Right atrium auricular region (tissue), 2 donors: ENCODE results near the gene KCNQ1. TPM values are rescaled to one million over a fixed set of nuclear protein-coding genes. Genes with fewer than 3 reads are reported as not detected.

Experiments
- DNase-seq: peaks from one replicate; pipeline ENCODE4 v3.0.0-alpha.2; 2019; ENCODE audit warnings: low spot score
- H3K27ac ChIP-seq, 2 donors: fragments of 200-600 bp; sonication (generic); 1 replicate in 1 of 2; 2 replicates in 1 of 2; pipeline ENCODE4 v1.5.1; 2016 to 2019
- H3K27me3 ChIP-seq, 2 donors: fragments of 200-600 bp; sonication (generic); one replicate each; pipeline versions ENCODE4 v1.5.1 to v1.6.0; 2017 to 2019
- H3K36me3 ChIP-seq: fragments of 200-600 bp; sonication (generic); one replicate; pipeline ENCODE4 v1.5.1; 2016
- H3K4me1 ChIP-seq, 2 donors: fragments of 200-600 bp; sonication (generic); one replicate each; pipeline versions ENCODE4 v1.5.1 to v1.6.0; 2017 to 2019
- H3K4me3 ChIP-seq, 2 donors: fragments of 200-600 bp; sonication (generic); 1 replicate in 1 of 2; 2 replicates in 1 of 2; pipeline ENCODE4 v1.5.1; 2017 to 2019; ENCODE audit warnings: mild to moderate bottlenecking in 1 of 2, moderate library complexity in 1 of 2
- H3K9me3 ChIP-seq, 2 donors: fragments of 200-600 bp; sonication (generic); one replicate each; pipeline ENCODE4 v1.5.1; 2019
- CTCF ChIP-seq, 2 donors: fragments of 200-600 bp; sonication (generic); IDR thresholded peaks; one replicate each; pipeline ENCODE4 v1.5.1; 2019; ENCODE audit warnings: antibody characterized with exemption in 2 of 2
- total RNA-seq, 2 donors: library from RNA; depleted of rRNA; stranded (reverse); fragments of >200 nt; gene quantifications; one replicate each; pipeline ENCODE4 v1.1.0, GENCODE V29; 2016

Gene KCNQ1
- total RNA-seq, 2 donors from 2014 or later = 12.7 to 25.1 TPM

DNA sequence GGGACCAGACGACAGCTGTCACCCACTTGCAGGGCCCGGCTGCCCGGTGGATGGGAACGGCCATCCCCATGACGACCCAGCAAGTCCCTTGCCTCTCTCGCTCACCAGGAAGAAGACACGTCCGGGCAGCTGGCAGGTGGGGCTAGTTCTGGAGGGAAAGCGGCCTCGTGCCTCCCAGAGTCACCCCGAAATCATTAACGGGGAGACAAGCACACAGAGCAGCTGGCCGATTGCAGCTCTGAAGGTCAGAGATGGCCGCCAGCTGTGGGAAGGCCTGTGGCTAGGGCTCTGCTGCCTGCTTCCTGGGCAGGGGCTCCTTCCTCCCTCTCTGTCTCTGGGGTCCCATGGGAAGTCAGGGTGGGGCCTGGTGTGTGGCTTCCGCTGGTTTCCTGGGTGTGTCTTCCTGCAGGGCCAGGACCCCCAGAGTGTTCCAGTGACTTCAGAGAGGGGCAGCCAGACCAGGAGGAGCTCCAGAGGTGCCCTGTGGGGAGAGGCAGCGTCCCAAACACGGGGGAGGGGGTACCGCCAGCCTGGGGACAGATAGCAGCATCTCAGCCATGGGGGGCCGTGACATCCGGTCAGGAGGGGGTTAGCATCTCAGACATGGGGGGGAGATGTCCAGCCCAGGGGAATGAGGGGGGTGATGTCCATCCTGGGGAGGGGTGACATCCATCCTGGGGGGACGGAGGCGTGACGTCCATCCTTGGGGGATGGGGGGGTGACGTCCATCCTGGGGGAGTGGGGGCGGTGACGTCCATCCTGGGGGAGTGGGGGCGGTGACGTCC, 114.9 kb downstream of the KCNQ1 start:
- TF ChIP-seq CTCF (IDR thresholded peaks at IDR 0.05) = no peak
- H3K4me3 ChIP-seq = no peak overlapping the region
- no peaks in the 10 kb centered on the region for H3K9me3 ChIP-seq
- no peaks in the 10 kb centered on the region for H3K36me3 ChIP-seq
- DNase-seq = no peak
- no peaks in the 10 kb centered on the region for H3K27me3 ChIP-seq
- H3K27ac ChIP-seq = no peak overlapping the region
- H3K4me1 ChIP-seq = peaks cover 0 to 14% of the 10 kb centered on the region in 2 donors

- TF ChIP-seq CTCF (IDR thresholded peaks at IDR 0.05) = no peak
- Histone ChIP-seq H3K4me3 (no peak overlapping the region), H3K9me3 (no peaks in the 10 kb centered on the region), H3K4me1 (peaks cover 0 to 14% of the 10 kb centered on the region in 2 donors), H3K27ac (no peak overlapping the region), H3K36me3 (no peaks in the 10 kb centered on the region), H3K27me3 (no peaks in the 10 kb centered on the region)
- no peak for DNase-seq
Measured at GRCh38 chr11:2561696-2562581, 117.1 kb downstream of the KCNQ1 start.

GRCh38 chr11:2562890-2563212, 118.0 kb downstream of the KCNQ1 start:
- Histone ChIP-seq H3K4me3 (no peak overlapping the region), H3K27me3 (no peaks in the 10 kb centered on the region), H3K4me1 (peaks cover 0 to 14% of the 10 kb centered on the region in 2 donors), H3K9me3 (no peaks in the 10 kb centered on the region), H3K36me3 (no peaks in the 10 kb centered on the region), H3K27ac (no peak overlapping the region)
- DNase-seq = no peak
- TF ChIP-seq CTCF (IDR thresholded peaks at IDR 0.05) = no peak

DNA sequence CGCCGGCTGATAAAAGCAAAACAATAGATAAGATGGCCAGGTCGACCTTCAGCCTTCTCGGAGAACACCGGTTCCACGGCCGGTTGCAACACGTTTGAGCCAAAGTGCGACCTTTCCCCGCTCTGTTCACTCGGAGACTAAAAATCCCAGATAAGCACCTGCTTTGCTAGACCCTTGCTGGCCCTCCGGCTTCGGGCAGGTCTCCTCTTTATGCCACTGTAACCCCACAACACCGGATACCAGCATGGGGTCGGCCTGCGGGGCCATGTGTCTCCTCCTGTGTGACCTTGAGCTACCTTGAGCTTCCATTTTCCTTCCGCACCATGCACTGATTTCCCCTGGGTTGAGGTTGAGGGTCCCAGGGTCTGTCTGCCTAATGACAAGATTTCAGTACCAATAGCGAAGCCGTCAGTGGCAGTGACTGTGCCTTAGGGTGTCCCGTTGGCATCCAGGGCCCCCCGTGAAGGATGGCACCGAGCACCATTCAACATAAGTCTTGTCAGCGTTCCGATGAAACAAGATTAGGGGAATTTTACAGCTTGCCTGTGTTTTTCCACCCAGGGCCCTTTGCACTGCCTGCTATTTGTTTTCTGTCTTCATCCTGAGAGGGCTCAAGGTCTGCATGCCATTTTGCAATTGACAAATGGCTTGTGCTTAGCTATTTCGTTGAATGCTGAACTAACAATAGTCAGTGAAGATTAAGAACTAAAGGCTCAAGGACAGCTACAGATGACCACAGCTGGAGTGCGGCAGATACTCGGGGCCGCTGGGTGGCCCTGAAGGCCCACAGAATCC, 118.6 kb downstream of the KCNQ1 start:
- Histone ChIP-seq H3K4me1 (peaks cover 0 to 14% of the 10 kb centered on the region in 2 donors), H3K36me3 (no peaks in the 10 kb centered on the region), H3K9me3 (no peaks in the 10 kb centered on the region), H3K27me3 (no peaks in the 10 kb centered on the region), H3K27ac (no peak overlapping the region), H3K4me3 (no peak overlapping the region)
- TF ChIP-seq CTCF (IDR thresholded peaks at IDR 0.05) = no peak
- no peak for DNase-seq

- H3K36me3 ChIP-seq = no peaks in the 10 kb centered on the region
- H3K27ac ChIP-seq = no peak overlapping the region
- TF ChIP-seq CTCF (IDR thresholded peaks at IDR 0.05) = no peak
- no peak overlapping the region for H3K4me3 ChIP-seq
- H3K4me1 ChIP-seq = peaks cover 0 to 14% of the 10 kb centered on the region in 2 donors
- H3K9me3 ChIP-seq = no peaks in the 10 kb centered on the region
- no peaks in the 10 kb centered on the region for H3K27me3 ChIP-seq
- no peak for DNase-seq
Measured at GRCh38 chr11:2564008-2564530, 119.3 kb downstream of the KCNQ1 start.
